HG03066 (cell line): ENCODE measurements around the gene TMEM69.
"Not testable (repeated sequence)": the region's sequence is repeated elsewhere in the genome, so short reads cannot be mapped to it uniquely, and the experiment has no call there.

ENCODE experiments used
- ATAC-seq: cut with Tn5 transposase; IDR thresholded peaks from one replicate; pipeline ENCODE4 v1.9.1; 2021; ENCODE audit warnings: low read depth; ENCODE audit not compliant: unreplicated experiment

Gene TMEM69

DNA sequence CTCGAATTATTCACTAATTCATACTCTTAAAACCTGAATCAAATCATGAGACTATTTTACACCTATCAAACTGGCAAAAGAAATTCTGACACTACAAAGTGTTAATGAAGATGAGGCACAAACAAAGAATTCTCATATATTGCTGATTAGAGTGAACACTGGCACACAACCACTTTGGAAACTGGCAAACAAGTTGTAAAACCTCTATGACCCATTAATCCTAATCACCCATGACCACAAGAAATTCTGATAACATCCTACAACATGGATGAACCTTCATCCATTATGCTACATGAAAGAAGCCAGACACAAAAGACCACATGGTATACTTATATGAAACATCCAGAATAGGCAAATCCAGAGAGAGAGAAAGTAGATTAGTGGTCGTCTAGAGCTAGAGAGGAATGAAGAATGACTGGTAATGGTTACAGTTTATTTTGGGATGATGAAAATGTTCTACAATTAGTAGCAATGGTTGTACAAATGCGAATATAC lies 10.2 kb upstream of the TMEM69 start:
- no peak for ATAC-seq

DNA sequence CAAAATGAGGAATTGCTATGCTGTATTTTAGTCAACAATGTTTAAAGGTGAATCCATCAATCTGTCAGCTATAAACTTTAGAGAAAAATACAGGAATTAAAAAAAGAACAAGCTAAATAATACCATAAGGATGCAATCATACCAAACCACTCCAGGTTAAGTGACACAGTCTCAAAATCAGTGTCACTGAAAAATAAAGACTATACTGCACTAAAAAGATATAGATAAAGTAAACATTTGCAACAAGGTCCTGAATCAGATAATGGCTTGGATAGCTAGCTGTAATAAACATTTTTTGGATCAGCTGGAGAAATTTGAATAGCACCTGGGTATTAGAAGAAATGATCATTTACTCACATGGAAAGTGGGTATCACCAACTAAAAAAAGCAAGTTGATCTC lies 9.5 kb upstream of the TMEM69 start:
- no peak for ATAC-seq

DNA sequence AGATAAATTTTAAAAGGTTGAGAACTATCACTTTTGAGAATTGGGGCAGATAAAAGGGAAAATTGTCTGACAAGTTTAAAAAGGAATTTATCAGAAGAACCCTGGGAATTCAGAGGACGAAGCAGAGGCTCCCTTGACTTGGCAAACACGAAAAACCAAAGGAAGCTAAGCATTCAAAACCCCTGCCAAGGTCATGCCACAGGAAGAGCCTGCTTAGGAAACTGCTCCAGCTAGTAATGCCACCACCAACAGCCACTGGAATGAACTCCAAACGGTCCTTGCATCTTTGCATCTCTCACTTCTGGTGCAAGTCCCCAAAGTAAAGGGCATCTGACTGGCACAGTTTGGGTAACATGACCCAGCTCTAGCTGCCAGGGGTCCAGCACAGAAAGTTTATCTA lies 8.9 kb upstream of the TMEM69 start:
- no peak for ATAC-seq

DNA sequence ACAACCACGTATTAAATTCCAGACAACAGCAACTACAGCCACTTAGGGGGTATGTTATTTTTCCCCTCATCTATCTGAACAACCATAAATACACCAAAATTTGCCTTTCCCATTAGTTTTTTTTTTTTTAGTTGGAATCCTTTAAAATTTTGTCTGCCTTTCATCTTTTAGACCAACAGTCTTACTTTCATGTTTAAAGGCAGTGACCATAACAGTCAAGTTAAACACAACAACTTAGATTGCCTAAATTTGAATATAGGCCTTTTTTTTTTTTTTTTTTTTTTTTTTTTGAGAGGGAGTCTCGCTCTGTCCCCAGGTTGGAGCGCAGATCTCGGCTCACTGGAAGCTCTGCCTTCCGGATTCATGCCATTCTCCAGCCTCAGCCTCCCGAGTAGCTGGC lies 5.0 kb upstream of the TMEM69 start:
- no peak for ATAC-seq

DNA sequence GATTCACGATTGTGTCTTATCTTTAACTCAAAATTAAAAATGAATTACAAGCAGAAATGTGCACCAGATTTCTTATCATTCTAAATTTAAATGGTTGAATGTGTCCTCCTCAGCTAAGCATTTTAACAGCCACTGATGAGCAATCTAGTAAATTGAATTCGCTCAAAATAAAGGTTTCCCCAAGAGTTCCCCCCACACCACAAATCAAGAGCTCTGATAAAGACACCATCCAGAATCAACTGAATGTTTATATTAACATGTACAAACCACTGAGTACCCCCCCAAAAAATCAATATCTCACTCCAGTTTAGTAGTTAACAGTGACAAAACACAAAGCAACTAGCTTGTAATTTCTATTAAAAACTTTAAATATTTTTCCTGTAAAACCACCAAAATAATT lies 3.6 kb upstream of the TMEM69 start:
- ATAC-seq = no peak

DNA sequence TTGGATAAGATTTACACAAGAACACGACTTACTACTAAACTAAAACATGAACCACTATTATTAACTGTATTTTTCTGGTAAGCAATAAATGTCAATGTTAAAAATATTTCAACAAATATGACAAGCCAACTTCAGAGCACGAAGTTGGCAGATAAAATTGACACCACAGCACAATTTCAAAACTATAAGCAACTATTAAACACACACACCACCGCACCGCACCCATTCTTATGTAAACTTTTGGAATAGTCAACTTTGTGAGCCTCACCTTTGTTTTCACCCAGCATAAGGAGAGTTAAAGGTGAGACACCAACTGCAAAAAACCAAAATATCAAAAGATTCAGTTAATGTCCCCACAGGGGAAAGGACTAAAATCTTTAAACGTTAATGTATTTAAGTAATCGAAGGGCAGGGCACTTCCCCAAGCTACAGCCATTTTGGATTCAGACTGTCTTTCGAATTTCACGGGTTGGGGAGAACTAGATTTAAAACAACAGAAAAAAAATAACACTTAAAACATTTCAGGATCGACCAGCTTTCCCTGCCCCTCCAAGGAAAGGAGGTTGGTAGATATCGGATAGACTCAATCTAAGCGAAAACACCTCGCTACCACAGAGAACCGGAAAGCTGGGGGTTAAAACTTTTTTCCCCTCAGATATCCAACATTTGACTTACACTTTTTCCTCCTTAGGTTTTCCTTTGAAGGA lies 2.5 kb upstream of the TMEM69 start:
- ATAC-seq = no peak

DNA sequence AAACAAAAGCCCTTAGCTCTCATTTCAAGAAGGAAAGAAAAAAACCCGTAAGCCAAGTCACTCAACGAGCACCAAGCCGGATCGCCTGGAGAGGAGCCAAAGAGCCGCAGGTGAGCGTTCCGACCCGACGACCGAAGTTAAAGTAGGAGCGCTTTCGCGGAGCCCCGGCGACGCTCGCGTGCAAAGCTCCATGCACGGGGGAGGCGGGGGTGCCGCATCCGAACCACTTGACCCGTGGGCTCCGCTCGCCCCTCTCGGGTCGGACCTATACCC lies 2.0 kb upstream of the TMEM69 start:
- ATAC-seq = peak; percentile 8

DNA sequence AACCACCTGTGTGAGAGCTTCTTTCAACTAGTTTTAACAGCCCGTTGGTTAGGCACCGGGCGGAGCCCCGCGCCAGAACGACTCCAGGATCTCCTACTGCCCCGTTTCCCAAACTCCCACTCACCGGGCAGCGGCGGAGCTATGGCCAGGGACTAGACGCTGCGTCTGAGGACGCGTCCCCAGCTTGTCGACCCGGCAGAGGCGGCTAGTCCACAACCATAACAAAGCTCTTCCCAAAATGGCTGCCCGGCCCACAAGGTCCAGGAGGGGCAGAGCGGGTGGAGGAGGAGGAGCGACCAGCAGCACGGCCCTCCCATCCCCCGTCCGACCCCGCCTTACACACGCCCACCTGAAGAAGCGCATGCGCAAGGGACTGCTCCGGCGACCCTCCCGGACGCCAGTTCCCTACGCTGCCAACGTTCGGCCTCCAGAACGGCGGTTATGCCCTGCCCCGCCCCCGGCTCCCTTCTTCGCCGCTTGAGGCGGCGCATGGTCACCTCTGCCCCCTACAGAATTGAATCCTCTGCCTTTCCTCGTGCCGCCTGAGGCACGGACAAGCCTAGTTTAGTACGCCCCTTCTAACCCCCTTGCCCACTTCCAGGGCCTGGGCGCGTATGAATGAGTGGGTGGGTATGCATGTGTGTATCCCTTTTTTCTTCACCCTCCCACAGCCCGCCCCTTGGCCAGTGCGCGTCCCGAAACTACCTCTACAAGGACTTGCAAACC lies 1.5 kb upstream of the TMEM69 start, which contains the start of gene GPBP1L1:
Gene GPBP1L1, minus strand, starts transcription at position 246 of the 726 bp plus-strand sequence. CDS start 27,446 bp downstream, outside the sequence.
- peak; percentile 55 for ATAC-seq

DNA sequence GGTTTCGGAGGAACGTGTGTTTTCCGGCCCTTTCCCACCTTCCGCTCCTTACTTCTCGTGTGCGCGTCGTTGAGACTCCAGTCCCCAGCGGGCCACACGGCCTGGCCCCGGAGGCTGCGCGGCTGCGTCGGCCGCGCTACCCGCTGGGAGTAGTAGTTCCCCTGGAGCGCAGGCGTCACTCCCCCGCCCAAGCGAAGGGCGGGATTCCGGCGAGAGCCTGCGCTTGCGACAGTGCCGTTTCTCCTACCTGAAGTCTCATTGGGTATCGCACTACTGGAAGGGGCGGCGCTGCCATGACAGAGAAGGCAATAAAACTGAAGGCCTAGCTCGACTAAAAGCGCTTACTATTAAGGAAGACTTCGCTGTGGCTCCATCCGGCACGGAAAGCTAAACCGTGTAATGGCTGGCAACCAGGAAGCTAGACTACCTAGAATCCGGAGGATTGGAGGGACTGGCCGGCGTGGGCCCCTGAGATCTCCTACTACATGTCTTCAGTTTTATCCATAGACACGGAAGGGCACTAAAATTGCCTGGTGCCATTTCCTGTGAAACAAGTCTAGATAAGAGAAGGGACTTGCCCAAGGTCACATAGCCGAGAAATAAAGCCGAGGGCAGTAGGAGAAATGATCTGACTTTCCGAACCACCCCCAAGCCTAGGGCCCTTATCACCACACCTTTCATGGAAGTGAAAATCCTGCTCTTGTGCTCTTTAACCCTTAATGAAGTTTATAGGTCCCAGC lies 797 bp upstream of the TMEM69 start:
- peak; percentile 79 for ATAC-seq

DNA sequence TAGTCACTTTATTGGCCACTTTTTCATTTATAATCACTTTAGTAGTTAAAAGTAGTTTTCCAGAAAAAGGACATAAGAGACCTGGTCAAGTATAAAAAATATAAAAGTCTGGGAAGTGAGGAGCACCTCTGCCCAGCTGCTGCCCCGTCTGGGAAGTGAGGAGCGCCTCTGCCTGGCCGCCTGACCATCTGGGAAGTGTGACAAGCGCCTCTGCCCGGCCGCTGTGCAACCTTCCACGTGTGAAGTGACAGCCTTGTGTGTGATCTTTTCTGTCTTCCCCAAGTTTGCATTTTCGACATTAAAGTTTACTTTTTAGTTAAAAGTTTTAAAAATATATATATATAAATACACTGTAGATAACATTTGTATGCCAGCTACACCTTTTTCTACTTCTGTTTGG lies 5.8 kb downstream of the TMEM69 start:
- not testable (repeated sequence) for ATAC-seq

DNA sequence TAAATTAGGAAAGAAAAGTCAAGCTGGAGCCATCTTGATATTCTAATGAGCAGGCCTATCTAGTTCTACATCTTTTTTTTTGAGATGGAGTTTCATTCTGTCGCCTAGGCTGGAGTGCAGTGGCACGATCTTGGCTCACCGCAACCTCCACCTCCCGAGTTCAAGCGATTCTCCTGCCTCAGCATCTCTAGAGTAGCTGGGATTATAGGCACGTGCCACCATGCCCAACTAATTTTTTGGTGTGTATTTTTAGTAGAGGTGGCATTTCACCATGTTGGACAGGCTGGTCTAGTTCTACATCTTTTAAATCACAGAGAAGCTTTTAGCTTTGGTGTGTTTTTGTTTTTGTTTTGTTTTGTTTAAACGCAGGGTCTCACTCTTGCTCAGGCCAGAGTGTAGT lies 6.8 kb downstream of the TMEM69 start:
- ATAC-seq = no peak

DNA sequence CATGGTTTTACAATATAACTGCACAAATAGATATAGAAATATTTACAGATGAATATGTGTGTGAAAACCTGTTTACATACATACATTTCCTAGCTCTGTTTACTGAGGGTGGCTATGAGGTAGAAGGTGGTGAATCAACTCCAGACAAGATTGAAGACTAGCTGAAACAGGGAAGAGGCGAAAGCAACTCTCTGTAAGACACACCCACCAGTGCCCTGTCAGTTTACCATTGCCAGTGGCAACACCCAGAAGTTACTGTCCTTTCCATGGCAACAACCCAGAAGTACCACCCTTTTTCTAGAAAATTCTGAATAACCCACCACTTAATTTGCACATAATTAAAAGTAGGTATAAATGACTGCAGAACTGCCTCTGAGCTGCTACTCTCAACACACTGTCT lies 16.7 kb downstream of the TMEM69 start:
- ATAC-seq = no peak

DNA sequence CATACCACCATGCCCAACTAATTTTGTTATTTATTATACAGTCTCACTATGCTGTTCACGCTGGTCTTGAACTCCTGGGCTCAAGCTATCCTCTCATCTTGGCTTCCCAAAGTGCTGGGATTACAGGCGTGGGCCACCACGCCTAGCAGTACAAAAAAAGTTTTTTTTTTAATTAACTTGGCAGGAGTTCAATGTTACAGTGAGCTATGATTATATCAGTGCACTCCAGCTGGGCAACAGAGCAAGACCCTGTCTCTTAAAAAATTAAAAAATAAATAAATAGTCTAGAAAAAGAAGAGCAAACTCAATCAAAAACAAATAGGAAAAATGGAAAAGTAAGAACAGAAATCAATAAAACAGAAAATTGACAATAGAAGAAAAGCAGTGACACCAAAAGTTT lies 25.7 kb downstream of the TMEM69 start:
- ATAC-seq = no peak

DNA sequence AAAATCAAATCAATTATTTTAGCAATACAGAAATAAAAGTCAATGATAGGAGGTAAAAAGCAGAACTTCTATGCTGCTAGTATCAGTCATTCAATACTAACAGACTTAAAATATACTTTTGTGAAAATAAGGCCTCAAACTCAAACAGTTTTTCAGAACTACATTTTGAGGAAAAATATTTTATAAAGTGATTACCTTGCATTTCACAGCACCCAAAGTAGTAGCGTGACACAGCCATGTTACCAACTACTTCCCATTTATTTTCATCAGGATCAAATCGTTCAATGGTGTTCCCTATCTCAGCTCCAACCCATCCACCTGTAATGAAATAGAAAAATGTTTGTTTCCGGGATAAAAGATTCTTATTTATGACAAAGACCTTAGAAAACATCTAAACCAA lies 28.7 kb downstream of the TMEM69 start:
- ATAC-seq = no peak

DNA sequence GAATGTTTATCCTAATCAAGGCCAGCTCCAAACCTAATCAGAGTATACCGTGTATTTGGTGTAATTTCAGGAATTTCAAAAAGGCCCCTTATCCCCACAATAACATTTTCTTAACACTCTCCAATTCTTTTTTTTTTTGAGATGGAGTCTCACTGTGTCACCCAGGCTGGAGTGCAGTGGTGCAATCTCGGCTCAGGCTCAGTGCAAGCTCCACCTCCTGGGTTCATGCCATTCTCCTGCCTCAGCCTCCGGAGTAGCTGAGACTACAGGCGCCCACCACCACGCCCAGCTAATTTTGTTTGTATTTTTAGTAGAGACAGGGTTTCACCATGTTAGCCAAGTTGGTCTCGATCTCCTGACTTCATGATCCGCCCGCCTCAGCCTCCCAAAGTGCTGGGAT lies 29.4 kb downstream of the TMEM69 start:
- not testable (repeated sequence) for ATAC-seq

DNA sequence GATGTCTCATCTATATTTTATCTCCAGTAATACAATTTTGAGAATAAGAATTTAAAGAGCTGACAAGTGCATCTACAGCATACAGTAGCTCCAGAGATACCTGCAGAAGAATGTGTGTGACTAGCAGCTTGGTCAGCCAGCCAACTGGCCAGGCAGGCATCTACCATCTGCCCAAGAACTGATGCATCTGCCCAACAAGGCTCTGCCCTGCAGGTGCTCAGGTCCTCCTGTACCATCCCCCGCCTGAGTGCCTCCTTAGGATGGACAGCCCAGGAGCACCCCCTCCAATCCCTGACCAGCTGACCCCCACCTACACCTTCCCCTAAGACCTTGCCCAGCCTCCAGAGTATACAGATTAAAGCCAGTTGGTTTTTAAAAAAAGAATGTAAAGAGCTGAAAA lies 30.3 kb downstream of the TMEM69 start:
- no peak for ATAC-seq

DNA sequence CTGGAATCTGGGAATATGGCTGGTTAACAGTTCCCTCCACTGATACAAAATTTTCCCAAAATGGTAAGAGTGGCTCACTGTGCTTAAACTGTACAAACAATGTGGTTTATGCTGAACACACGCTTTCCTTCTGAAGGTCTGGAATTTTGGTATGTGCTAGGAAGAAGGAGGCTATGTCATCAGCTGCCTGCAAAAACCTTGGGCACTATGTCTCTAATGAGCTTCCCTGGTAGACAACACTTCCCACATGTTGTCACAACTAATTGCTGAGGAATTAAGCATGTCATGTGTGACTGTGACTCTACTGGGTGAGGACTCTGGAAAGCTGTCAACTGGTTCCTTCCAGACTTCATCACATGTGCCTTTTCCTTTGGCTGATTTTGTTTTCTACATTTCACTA lies 33.2 kb downstream of the TMEM69 start:
- ATAC-seq = no peak

DNA sequence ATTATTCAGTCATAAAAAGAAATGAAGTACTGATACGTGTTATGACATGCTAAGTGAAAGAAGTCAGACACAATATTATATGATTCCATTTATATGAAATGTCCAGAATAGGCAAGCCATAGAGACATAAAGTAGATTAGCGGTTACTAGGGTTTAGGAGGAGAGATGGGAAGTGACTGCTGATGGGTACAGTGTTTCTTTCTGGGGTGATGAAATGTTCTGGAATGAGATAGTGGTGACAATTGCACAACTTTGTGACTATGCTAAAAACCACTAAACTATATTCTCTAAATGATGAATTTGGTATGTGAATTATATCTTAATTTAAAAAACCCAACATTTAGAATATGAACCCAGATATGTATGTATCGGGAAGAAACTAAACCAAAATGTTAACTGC lies 34.8 kb downstream of the TMEM69 start:
- no peak for ATAC-seq

DNA sequence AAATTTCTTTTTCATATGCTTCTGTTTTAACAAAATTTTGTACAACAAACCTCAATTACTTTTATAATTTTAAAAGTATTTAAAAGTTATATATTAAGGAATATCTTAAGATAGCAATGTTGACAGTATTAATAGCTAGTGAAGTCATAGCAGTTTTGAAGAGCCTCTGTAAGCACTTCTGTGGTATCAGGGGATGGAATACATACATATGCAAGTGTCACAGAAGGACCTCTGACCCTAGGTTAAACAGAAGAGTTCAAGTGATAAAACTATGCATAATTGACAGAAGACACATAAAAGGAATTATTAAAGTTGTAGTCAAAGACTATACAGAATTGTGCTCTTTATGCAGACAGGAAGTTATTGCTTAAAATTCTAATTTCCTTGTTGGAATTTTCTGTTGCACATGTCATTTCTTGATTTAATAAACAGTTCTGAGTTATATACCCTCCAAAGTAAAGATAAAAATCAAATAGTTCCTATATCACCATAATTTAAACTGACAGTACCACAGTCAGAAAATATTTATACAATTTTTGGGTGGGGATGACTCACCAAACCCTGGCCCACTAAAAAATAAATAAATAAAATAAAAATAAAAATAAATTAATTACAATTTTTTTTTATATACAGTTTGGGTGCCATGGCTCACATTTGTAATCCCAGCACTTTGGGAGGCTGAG lies 35.4 kb downstream of the TMEM69 start:
- no peak for ATAC-seq

DNA sequence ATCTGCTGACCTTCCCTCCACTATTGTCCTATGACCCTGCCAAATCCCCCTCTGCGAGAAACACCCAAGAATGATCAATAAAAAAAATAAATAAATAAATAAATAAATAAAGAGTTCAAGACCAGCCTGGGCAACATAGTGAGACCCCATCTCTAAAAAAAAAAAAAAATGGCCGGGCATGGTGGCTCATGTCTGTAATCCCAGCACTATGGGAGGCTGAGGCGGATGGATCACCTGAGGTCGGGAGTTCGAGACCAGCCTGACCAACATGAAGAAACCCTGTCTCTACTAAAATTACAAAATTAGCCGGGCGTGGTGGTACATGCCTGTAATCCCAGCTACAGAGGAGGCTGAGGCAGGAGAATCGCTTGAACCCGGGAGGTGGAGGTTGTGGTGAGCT lies 38.0 kb downstream of the TMEM69 start:
- ATAC-seq = not testable (repeated sequence)
